ENCODE measurements around the gene TOMM20L.
A peak's percentile ranks its signal among the peaks of the same experiment; 100 is the strongest.
"Not testable (repeated sequence)": the region's sequence is repeated elsewhere in the genome, so short reads cannot be mapped to it uniquely, and the experiment has no call there.

The TOMM20L gene

GRCh38 chr14:58395812-58396788 is at the start of gene TOMM20L:
TSS of gene TOMM20L (plus strand) at chr14:58395930. CDS start at chr14:58395958, 28 bp downstream.
- H3K4me3 ChIP-seq (ENCODE audit: low read depth, low read length), result peak within 1 kb of the TSS; percentile 73

GRCh38 chr14:58353516-58354299 is 42.0 kb upstream of the TOMM20L start:
- H3K4me3 ChIP-seq (ENCODE audit: low read depth, low read length), result no peak overlapping the region

DNA sequence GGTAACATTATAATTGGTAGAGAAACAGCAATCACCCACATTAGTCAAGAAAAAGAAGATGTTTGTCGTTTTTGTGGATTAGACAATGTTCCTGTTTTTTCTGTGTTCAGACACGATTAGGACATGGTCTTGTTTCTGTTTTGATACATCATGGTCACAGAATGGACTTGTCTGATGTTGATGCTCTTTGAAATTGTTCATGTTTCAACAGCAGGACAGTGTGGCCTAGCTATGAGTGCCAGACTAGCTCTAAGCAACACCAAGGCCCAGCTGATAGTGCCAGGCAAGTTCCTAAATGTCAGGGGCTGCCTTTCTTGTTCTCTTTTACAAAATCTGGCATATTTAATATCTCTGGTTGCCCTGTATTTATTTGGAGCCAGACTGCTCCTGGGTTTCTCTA is 40.9 kb upstream of the TOMM20L start:
- H3K4me3 ChIP-seq (ENCODE audit: low read depth, low read length), result no peak overlapping the region

DNA sequence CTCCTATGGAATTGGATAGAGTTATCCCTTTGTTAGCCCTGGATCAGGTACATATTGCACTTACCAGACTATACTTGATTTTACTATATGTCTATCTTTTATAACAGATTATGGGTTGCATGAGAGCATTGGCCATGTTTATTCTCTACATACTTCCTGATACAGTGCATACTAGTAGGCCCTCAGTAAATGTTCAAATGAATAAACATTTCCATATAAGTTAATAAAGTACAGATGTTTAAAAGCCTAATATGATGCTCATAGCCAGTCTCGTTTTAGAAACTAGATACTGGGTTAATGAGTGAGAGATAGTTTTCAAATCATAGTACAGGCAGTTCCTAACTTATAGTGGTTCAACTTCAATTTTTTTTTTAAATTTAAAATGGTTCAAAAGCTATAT is 39.5 kb upstream of the TOMM20L start:
- no peak overlapping the region for H3K4me3 ChIP-seq (ENCODE audit: low read depth, low read length)

GRCh38 chr14:58362272-58362671 is 33.5 kb upstream of the TOMM20L start:
- not testable (repeated sequence) for H3K4me3 ChIP-seq (ENCODE audit: low read depth, low read length)

GRCh38 chr14:58362798-58363412 is 32.8 kb upstream of the TOMM20L start:
- no peak overlapping the region for H3K4me3 ChIP-seq (ENCODE audit: low read depth, low read length)

- no peak overlapping the region for H3K4me3 ChIP-seq (ENCODE audit: low read depth, low read length)
Observed at GRCh38 chr14:58364316-58364715, 31.4 kb upstream of the TOMM20L start.

GRCh38 chr14:58367296-58367695 is 28.4 kb upstream of the TOMM20L start:
- H3K4me3 ChIP-seq (ENCODE audit: low read depth, low read length), result no peak overlapping the region

DNA sequence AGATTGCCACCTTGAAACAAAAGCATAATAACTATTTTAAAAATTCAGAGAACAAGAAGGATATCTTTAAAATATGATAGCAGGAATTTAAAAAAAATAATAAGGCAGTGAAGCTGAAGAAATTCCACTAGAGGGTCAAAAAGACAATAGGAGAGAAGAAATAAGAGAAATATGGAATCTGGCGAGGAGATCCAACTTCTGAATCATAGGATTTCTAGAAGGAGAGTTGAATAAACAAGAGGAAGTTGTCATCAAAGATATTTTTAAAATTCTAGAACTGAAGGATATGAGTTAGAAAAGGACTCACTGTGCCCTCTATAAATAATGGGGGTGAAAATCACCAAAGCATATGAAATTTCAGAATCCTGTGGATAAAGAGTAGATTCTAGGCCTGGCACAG is 26.8 kb upstream of the TOMM20L start:
- no peak overlapping the region for H3K4me3 ChIP-seq (ENCODE audit: low read depth, low read length)

DNA sequence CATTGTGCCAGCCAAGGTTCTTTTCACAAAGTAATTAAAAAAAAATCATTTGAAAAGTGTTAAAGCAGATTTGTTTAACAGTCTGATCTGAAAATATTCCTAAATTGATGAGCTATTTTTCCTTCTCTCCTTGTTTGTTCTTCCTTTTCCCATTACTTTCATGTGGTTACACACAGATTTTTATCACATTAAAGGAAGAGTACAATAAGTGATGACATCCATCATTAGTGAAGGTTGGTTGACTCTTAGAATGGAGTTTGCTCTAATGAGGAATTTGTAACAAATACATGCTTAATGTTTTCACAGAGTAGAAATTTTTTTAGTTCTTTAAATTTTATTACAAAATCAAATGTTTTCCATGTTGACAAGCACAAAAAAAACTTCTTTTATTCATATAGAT is 18.9 kb upstream of the TOMM20L start:
- no peak overlapping the region for H3K4me3 ChIP-seq (ENCODE audit: low read depth, low read length)

GRCh38 chr14:58390830-58391229 is 4.9 kb upstream of the TOMM20L start:
- H3K4me3 ChIP-seq (ENCODE audit: low read depth, low read length), result no peak overlapping the region

DNA sequence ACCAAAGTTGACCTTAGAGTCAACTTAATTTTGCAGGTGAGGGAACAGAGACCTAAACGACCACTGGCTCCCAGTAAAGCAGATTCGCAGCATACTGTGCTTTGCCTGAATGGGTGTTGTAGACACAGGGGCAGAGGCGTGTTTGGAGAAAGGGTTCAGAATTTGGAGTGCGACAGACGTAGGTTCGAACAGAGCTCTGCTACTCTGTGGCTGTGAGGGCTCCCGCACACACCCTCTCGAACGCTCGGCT is 243 bp upstream of the TOMM20L start:
- H3K4me3 ChIP-seq (ENCODE audit: low read depth, low read length), result peak overlapping the region; percentile 53

GRCh38 chr14:58397156-58397555 is 1.4 kb downstream of the TOMM20L start:
- H3K4me3 ChIP-seq (ENCODE audit: low read depth, low read length), result no peak overlapping the region

- H3K4me3 ChIP-seq (ENCODE audit: low read depth, low read length), result no peak overlapping the region
Observed at GRCh38 chr14:58398495-58398894, 2.8 kb downstream of the TOMM20L start.

DNA sequence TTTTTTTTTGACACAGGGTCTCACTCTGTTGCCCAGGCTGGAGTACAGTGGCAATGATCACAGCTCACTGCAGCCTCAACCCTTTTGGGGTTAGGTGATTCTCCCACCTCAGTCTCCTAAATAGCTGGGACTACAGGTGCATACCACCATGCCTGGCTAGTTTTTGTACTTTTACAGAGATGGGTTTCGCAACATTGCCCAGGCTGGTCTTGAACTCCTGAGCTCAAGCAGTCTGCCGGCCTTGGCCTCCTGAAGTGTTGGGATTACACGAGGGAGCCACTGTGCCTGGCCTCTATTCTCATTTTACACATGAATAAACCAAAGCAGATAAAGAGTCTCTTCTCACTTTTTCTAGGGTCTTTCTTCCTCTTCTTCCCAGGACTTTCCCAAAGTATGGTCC is 3.2 kb downstream of the TOMM20L start:
- no peak overlapping the region for H3K4me3 ChIP-seq (ENCODE audit: low read depth, low read length)

- H3K4me3 ChIP-seq (ENCODE audit: low read depth, low read length), result no peak overlapping the region
Observed at GRCh38 chr14:58401587-58401986, 5.9 kb downstream of the TOMM20L start.

DNA sequence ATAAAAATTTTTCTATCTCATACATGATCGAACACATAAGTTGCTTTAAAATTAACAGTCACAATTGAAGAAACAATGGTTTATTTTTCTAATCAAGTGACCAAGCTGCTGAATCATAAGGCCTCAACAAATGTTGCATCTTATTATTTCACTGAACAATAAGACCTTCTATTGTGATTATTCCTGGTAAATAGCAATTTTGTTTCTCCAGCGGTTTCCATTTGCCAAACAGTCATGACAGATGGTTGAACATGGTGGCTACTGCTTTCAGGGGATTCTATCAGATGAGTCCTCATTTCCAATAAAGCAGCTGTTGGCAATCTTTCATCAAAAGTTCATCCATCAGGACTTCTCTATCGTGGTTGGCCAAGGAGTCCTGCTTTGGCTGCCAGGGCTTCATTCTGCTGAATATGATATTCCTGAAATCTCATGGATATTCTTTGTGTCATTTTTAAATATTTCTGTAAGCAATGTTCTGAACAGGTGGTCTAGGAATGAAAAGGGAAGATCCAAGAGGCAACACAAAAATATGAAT is 13.0 kb downstream of the TOMM20L start:
- H3K4me3 ChIP-seq (ENCODE audit: low read depth, low read length), result no peak overlapping the region

GRCh38 chr14:58414845-58415244 is 19.1 kb downstream of the TOMM20L start:
- no peak overlapping the region for H3K4me3 ChIP-seq (ENCODE audit: low read depth, low read length)

DNA sequence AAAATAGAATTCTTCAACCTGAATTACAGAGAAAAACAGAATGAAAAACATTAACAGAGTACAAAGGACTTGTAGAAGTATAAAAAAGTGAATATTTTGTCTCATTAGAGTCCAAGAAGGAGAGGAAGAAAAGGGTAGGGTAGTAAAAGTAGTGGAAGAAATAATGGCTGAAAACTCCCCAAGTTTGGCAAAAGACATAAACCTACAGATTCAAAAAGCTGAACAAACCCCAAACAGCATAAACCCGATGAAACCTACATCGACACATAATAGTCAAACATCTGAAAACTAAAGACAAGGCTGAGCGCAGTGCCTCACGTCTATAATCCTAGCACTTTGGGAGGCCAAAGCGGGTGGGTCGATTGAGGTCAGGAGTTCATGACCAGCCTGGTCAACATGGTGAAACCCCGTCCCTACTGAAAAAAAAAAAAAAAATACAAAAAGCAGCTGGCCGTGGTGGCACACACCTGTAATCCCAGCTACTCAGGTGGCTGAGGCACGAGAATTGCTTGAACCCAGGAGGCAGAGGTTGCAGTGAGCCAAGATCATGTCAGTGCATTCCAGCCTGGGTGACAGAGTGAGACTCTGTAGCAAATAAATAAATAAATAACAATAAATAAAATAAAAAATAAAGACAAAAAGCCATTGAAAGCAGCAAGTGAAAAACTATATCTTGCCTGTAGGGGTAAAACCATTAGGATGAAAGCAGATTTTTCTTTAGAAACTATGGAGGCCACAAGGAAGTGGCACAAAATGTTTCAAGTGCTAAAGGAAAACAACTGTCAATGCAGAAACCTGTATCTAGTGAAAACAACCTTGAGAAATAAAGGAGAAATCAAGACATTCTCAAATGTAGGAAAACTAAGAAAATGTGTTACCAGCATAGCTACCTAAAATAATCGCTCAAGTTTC is 20.2 kb downstream of the TOMM20L start:
- no peak overlapping the region for H3K4me3 ChIP-seq (ENCODE audit: low read depth, low read length)

DNA sequence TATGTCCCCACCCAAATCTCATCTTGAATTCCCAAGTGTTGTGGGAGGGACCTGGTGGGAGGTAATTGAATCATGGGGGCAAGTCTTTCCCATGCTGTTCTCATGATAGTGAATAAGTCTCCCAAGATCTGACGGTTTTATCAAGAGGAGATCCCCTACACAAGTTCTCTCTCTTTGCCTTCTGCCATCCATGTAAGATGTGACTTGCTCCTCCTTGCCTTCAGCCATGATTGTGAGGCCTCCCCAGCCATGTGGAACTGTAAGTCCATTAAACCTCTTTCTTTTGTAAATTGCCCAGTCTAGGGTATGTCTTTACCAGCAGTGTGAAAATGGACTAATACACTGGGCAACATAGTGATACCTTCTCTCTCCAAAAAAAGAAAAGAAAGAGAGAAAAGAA is 21.2 kb downstream of the TOMM20L start:
- not testable (repeated sequence) for H3K4me3 ChIP-seq (ENCODE audit: low read depth, low read length)
